Measurements from ENCODE around the gene RTP3.

The RTP3 gene

DNA sequence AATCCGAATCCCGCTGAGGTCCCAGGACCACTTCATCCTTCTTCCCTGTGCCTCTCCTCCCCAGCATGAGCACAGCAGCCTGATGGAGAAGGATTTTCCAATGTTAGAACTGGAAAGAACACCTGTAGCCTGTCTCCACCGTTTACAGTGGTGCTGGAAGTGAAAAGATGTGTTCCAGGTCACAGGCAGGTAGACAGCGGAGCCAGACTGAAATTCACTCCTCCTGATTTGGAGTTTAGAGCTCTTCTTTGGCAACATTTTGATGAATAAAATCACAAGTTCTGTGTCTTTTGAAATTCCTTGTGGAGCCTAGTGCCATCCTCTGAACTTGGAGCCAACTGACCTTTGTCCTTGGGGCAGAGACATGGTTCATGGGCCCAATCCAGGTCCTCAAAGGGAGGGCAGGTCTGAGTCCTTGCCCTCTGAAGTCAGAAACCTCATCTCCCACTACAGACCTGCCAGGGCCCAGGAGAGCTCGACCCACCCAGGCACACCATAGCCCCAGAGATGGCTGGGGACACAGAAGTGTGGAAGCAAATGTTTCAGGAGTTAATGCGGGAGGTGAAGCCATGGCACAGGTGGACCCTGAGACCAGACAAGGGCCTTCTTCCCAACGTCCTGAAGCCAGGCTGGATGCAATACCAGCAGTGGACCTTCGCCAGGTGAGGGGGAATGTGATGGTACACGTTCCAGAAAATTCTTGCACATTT is at the start of gene RTP3:
RTP3 (plus strand) TSS at position 421 of the 710 bp plus-strand sequence; CDS start at position 508, 87 bp downstream.
- DNase-seq: no peak

DNA sequence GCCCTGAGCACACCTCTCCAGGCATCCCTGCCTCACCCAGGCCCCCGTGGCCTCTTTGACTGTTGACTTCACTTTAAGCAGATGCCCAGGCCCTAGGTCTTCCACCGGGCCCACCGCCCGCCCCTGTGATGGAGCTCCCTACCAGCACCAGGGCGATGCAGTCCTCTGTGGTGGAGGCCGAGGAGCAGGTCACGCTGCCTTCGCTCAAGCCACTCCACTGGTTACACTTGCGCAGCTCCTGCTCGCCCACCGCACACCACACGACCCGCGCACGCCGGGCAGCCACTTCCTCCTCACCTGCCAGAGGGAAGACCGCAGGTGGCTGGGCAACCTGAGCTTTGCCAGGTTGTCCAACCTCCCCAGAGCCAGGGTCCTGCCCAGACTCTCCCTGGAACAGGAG is 49.1 kb upstream of the RTP3 start:
- DNase-seq: no peak

GRCh38 chr3:46449755-46450552 is 47.8 kb upstream of the RTP3 start:
- DNase-seq: no peak

- no peak for DNase-seq
These were observed 44.1 kb upstream of the RTP3 start for GRCh38 chr3:46453526-46454208.

- DNase-seq: no peak
These were observed 43.6 kb upstream of the RTP3 start for GRCh38 chr3:46454209-46454595.

DNA sequence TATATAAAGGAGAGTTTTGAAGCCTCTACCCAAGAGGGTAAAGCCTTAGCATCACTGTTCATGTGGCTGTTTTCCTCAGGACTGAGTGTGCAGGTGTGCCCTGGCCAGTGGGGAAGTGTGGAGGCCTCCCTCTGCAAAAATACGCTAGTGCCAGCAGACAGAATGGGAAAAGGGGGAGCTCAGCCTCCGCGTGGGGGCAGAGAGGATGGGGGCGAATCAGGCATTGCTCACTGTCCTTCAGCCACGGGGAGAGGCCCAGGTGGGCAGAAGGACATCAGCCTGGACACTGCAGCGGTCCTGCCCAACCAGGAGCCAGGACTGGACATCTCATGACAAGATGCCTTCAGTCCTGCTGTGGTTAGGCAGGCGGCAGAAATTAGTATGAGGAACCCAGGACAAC is 43.2 kb upstream of the RTP3 start:
- DNase-seq: no peak

DNA sequence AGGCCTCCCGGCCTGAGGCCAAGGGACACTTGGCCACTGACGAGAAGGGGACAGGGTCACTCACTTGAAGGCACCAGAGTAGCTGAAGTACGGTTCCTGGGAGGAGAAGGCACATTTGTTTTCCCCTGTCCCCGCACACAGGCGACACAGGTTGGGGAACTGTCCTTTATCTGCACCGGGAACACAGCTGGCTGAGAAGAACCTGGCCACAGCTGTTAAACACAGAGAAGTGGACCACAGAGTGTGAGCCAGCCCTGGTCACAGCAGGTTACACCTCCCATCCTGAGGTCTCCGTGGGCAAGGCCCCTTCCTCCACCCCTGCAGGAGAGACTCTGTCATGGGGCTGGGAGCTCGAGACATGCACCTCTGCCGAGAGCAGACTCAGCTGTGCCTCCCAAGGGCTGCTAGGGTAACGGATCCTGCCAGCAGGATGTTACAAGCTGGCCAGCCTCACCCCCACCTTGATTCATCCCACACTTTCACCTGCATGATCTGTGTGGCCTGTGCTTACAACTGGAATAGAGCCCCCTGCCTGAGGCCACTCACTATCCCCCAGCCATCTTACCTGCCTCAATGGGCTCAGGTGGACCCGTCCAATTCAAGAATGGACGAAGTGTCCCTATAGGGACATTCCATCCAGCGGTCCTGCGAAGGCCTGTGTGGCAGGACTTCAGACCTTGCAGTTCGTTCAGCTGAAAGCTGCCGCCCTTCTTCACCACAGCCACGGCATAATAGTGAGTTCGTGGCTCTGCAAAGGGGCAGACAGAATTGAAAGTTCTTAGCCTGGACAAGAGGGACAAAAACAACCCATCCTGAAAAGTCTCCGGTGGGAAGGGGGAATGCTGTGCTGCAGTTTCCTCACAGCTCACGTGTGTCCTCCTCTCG is 42.3 kb upstream of the RTP3 start:
- no peak for DNase-seq

- no peak for DNase-seq
These were observed 41.7 kb upstream of the RTP3 start for GRCh38 chr3:46456118-46456517.

DNA sequence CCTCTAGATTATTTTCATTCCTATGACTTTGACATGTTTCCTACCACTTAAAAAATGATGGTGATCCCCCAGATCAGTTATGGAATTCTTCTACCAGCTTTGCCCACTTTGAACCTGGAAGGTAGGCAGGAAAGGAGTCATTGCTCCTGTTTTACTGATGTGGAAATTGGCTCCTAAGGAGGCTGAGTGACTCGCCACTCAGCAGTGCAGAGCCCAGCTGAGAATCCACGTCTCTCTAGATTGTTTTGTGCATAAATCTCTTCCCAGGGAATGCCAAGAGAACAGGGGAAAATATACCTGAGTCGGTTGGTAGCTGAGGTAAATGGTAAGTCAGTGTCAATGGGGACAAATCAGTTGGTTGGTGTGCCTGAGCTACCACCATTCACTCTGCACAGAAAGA is 37.7 kb upstream of the RTP3 start:
- no peak for DNase-seq

DNA sequence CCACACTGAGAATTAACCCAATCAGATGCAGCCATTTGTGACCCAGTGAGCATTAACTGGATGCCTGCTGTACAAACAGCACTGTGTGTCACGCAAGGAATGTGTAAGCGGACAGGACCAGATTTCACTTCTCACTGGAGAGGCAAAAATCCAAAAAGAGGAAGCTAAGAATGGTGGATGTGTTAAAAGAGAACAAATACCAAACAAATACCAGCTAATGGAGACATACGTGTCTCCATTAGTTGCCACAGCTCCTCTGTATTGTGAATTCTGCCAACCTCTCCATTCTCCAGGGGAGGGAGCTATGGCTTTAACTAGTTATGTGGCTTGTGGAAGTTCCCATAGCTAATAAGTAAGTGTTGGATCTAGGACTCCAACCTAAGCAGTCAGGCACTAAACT is 35.7 kb upstream of the RTP3 start:
- DNase-seq: no peak

DNA sequence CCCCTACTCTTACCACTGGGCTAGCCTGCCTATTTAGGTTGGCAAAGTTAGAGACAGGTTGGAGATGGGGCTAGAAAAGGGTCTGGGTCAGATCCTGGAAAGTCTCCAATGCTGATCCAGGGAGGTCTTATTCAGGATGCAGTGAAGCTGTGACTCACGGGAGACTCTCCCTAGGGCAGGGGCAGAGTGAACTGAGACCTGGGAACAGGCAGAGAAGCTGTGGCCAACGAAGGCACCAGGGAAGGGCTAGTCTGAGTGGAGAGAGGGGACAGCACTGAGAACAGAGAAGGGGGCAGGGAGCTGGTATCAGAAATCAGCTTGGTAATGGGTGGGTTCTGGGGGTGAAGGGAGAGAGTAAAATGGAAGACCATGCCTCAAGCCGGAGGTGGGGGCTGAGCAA is 35.3 kb upstream of the RTP3 start:
- DNase-seq: no peak

DNA sequence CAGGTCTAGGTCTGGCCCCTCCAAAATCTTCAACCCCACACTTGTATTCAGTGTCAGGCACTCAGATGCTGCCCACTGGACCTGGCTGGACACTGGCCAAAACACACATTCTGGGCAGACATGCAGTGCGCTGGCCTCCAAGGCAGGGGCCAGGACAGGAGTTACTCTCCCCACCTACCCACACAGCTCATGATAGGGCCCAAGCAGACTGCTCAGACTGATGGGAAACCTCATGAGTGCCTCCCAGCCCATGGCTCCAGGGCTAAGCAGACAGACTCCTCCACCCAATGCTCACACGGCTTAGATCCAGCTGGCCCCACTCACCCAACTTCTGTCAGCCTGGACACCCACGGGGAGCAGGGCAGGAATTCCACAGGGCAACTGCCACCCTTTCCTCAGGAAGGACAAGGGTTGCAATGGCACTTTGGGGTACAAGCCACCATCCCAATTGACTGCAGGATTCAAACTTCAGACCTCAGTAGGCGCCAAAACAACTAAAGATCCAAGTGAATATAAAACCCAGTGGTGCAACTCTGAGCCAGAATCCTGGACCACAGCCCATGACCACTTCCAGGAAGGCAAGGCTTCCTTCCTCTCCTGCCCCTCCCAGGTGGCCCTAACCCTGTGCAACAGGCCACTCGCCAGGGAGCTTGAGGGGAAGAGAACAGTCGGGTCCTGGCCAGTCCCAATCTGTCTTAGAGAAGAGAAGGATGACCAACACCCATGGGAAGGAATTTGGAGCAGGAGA is 34.5 kb upstream of the RTP3 start:
- DNase-seq: no peak

DNA sequence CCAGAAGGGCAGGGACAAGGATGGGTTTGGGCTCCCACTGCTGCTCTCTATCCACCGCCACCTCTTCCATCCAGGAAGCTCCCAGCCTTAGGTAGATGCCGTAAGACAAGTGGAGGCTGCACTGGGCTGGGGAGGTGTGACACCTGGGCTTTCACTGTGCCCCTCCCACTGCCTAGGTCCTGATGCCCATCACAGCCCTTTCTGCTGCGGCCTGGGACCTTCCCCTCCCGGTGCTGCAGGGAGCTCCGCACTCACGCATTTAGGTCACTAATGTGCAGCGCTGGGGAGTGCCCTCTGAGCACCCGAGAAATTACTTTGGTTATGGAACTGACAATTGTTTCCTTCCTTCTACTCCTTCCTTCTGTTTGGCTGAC is 33.9 kb upstream of the RTP3 start:
- DNase-seq: no peak

GRCh38 chr3:46464326-46465195 is 33.2 kb upstream of the RTP3 start, which contains the start of gene LTF:
TSS of gene LTF (minus strand) at chr3:46464905. CDS start at chr3:46464867, 38 bp downstream.
- DNase-seq: no peak

DNA sequence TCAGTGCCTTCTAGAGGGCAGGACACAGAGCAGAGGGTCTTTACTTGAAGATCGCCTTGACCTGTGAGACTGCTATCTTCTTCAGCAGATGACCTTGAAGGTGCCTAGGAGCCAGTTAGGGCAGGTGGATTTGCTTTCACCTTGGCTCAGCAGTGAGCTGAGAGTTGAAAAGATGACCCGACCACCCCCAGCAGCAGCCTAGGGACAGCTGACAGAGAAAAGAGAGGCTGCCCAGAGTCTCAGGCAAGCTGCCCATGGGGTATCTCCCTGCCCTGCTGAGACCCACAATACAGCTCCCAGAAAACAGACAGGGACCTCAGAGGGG is 32.6 kb upstream of the RTP3 start:
- DNase-seq: no peak

DNA sequence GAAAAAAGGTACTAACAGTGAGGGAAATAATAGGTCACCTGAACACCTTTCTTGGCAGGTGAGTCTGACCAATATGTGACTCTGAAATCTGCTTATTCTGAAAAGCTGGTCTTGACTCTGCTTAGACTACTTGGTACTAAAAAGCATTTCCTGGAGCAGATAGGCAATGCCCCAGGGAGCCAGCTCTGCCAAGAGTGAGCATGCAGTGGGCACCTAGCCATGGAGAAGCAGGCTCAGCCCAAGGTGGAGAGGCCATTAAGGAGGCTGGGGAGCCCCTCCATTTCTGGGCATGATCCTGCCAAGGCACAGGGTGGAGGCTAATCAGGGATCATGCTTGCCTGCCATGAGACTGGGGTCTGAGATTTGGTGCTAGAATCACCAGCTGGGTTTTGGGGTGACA is 31.5 kb upstream of the RTP3 start:
- DNase-seq: no peak

- no peak for DNase-seq
These were observed 30.8 kb upstream of the RTP3 start for GRCh38 chr3:46466871-46467403.

GRCh38 chr3:46467562-46467961 is 30.2 kb upstream of the RTP3 start:
- DNase-seq: no peak

- DNase-seq: no peak
These were observed 28.8 kb upstream of the RTP3 start for GRCh38 chr3:46468753-46469600.
